ENCODE results near the gene CCRL2.

CCRL2 gene, protein sequence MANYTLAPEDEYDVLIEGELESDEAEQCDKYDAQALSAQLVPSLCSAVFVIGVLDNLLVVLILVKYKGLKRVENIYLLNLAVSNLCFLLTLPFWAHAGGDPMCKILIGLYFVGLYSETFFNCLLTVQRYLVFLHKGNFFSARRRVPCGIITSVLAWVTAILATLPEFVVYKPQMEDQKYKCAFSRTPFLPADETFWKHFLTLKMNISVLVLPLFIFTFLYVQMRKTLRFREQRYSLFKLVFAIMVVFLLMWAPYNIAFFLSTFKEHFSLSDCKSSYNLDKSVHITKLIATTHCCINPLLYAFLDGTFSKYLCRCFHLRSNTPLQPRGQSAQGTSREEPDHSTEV

GRCh38 chr3:46406788-46407611 is at the start of gene CCRL2, which contains the start of gene CCR5AS:
CCRL2 (plus strand) TSS chr3:46407259; CDS start chr3:46408080, 821 bp downstream.
CCR5AS (minus strand) TSS chr3:46407066.
- no peak for DNase-seq (ENCODE audit: low read depth)
- H3K4me3 ChIP-seq (ENCODE audit: low read depth, low read length), result no peak within 1 kb of the TSS

GRCh38 chr3:46358466-46358865 is 48.6 kb upstream of the CCRL2 start:
- no peak for DNase-seq (ENCODE audit: low read depth)
- H3K4me3 ChIP-seq (ENCODE audit: low read depth, low read length), result no peak overlapping the region

GRCh38 chr3:46359733-46360493 is 47.1 kb upstream of the CCRL2 start:
- no peak overlapping the region for H3K4me3 ChIP-seq (ENCODE audit: low read depth, low read length)
- no peak for DNase-seq (ENCODE audit: low read depth)

GRCh38 chr3:46360907-46361306 is 46.2 kb upstream of the CCRL2 start:
- DNase-seq (ENCODE audit: low read depth), result no peak
- no peak overlapping the region for H3K4me3 ChIP-seq (ENCODE audit: low read depth, low read length)

DNA sequence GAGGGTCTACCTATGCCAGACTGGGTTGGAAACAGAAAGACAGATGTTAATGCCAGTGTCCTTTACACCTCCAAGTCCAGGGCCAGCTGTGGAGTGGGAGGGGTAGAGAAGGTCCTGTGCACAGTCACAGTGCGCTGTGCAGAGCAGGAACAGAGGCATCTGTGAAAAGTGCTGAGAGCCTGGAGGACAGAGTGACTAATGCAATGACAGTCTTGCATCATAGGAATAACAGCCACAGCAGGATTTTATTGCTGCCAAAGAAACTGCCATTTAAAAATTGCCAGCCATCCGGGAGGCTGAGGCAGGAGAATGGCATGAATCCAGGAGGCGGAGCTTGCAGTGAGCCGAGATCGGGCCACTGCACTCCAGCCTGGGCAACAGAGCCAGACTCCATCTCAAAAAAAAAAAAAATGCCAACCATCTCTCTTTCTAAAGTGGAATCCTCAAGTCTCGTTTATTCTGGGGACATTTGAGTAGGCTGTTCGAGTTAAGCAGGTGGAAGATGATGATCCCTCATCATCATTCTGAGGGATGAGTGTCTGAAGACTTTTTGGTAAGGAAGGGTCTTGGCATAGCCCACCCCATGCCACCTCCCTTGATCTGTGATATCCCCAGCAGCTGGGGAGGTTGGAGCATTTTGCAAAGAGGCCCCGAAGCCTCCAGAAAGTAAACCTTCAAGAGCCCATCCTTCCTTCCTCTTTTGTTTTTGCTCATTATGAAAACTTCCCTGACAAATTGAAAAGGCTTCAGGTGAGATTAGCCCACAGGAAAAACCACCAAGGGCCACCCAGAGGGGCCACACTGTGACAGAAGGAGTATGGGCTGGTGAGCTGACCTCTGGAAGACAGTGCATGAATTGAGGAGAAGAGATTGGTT is 45.4 kb upstream of the CCRL2 start:
- H3K4me3 ChIP-seq (ENCODE audit: low read depth, low read length), result no peak overlapping the region
- no peak for DNase-seq (ENCODE audit: low read depth)

DNA sequence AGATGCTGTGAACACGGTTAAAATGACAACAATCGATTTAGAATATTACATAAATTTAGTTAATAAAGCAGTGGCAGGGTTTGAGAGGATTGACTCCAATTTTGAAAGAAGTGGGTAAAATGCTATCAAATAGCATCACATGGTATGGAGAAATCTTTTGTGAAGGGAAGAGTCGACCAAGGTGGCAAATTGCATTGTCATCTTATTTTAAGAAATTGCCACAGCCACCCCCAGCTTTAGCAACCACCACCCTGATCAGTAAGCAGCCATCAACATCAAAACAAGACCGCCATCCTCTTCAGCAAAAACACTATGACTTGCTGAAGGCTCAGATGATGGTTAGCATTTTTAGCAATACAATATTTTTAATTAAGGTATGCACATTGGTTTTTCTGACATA is 42.0 kb upstream of the CCRL2 start:
- no peak for DNase-seq (ENCODE audit: low read depth)
- no peak overlapping the region for H3K4me3 ChIP-seq (ENCODE audit: low read depth, low read length)

GRCh38 chr3:46365737-46366524 is 41.1 kb upstream of the CCRL2 start:
- DNase-seq (ENCODE audit: low read depth), result no peak
- no peak overlapping the region for H3K4me3 ChIP-seq (ENCODE audit: low read depth, low read length)

GRCh38 chr3:46367811-46368210 is 39.2 kb upstream of the CCRL2 start:
- no peak overlapping the region for H3K4me3 ChIP-seq (ENCODE audit: low read depth, low read length)
- DNase-seq (ENCODE audit: low read depth), result no peak

GRCh38 chr3:46368569-46368968 is 38.5 kb upstream of the CCRL2 start:
- H3K4me3 ChIP-seq (ENCODE audit: low read depth, low read length), result no peak overlapping the region
- DNase-seq (ENCODE audit: low read depth), result no peak

DNA sequence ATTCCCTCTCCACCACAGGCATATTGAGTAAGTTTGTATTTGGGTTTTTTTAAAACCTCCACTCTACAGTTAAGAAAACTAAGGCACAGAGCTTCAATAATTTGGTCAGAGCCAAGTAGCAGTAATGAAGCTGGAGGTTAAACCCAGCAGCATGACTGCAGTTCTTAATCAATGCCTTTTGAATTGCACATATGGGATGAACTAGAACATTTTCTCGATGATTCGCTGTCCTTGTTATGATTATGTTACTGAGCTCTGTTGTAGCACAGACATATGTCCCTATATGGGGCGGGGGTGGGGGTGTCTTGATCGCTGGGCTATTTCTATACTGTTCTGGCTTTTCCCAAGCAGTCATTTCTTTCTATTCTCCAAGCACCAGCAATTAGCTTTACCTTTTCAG is 37.9 kb upstream of the CCRL2 start:
- DNase-seq (ENCODE audit: low read depth), result no peak
- no peak overlapping the region for H3K4me3 ChIP-seq (ENCODE audit: low read depth, low read length)

- H3K4me3 ChIP-seq (ENCODE audit: low read depth, low read length), result no peak overlapping the region
- DNase-seq (ENCODE audit: low read depth), result no peak
These were observed 37.4 kb upstream of the CCRL2 start for GRCh38 chr3:46369675-46370132.

DNA sequence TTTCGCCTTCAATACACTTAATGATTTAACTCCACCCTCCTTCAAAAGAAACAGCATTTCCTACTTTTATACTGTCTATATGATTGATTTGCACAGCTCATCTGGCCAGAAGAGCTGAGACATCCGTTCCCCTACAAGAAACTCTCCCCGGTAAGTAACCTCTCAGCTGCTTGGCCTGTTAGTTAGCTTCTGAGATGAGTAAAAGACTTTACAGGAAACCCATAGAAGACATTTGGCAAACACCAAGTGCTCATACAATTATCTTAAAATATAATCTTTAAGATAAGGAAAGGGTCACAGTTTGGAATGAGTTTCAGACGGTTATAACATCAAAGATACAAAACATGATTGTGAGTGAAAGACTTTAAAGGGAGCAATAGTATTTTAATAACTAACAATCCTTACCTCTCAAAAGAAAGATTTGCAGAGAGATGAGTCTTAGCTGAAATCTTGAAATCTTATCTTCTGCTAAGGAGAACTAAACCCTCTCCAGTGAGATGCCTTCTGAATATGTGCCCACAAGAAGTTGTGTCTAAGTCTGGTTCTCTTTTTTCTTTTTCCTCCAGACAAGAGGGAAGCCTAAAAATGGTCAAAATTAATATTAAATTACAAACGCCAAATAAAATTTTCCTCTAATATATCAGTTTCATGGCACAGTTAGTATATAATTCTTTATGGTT is 36.1 kb upstream of the CCRL2 start, which contains the start of gene CCR5:
TSS of gene CCR5 (plus strand) at position 108 of the 680 bp plus-strand sequence. CDS start 1,957 bp downstream, outside the sequence.
- no peak within 1 kb of the TSS for H3K4me3 ChIP-seq (ENCODE audit: low read depth, low read length)
- no peak for DNase-seq (ENCODE audit: low read depth)

GRCh38 chr3:46371519-46372340 is 35.3 kb upstream of the CCRL2 start:
- no peak for DNase-seq (ENCODE audit: low read depth)
- no peak overlapping the region for H3K4me3 ChIP-seq (ENCODE audit: low read depth, low read length)

DNA sequence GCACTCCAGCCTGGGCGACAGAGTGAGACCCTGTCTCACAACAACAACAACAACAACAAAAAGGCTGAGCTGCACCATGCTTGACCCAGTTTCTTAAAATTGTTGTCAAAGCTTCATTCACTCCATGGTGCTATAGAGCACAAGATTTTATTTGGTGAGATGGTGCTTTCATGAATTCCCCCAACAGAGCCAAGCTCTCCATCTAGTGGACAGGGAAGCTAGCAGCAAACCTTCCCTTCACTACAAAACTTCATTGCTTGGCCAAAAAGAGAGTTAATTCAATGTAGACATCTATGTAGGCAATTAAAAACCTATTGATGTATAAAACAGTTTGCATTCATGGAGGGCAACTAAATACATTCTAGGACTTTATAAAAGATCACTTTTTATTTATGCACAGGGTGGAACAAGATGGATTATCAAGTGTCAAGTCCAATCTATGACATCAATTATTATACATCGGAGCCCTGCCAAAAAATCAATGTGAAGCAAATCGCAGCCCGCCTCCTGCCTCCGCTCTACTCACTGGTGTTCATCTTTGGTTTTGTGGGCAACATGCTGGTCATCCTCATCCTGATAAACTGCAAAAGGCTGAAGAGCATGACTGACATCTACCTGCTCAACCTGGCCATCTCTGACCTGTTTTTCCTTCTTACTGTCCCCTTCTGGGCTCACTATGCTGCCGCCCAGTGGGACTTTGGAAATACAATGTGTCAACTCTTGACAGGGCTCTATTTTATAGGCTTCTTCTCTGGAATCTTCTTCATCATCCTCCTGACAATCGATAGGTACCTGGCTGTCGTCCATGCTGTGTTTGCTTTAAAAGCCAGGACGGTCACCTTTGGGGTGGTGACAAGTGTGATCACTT is 34.3 kb upstream of the CCRL2 start:
- H3K4me3 ChIP-seq (ENCODE audit: low read depth, low read length), result no peak overlapping the region
- no peak for DNase-seq (ENCODE audit: low read depth)

- no peak for DNase-seq (ENCODE audit: low read depth)
- H3K4me3 ChIP-seq (ENCODE audit: low read depth, low read length), result no peak overlapping the region
These were observed 32.3 kb upstream of the CCRL2 start for GRCh38 chr3:46374755-46375154.

DNA sequence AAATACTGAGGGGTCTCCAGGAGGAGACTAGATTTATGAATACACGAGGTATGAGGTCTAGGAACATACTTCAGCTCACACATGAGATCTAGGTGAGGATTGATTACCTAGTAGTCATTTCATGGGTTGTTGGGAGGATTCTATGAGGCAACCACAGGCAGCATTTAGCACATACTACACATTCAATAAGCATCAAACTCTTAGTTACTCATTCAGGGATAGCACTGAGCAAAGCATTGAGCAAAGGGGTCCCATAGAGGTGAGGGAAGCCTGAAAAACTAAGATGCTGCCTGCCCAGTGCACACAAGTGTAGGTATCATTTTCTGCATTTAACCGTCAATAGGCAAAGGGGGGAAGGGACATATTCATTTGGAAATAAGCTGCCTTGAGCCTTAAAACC is 31.8 kb upstream of the CCRL2 start:
- DNase-seq (ENCODE audit: low read depth), result no peak
- no peak overlapping the region for H3K4me3 ChIP-seq (ENCODE audit: low read depth, low read length)

All from skeletal muscle cell (primary cell).